DMS153 (cell line): ENCODE results near the gene GABRB3.

Experiments used
- DNase-seq: peaks from one replicate; lab custom pipeline; 2025; lab: John Stamatoyannopoulos, UW

The GABRB3 gene

DNA sequence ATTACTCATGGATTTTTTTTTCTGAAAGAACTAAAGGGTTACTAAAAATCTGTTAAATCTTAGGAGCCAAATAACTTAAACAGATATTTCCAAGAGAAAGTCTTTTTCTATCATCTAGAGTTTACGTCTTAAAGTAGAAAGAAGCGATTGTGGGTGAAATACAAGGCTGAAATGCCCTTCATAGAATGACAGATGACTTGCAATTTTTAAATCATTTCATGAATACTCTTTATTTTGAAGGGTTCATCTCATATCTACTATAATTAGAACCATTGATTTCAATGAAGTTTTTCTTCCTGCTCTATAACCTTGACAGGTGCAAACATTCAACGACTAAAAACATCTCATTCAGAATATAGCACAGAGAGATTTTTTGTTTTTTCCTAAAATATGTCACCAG, 217.0 kb downstream of the GABRB3 start:
- no peak for DNase-seq

- no peak for DNase-seq
Measured at GRCh38 chr15:26551473-26551872, 221.4 kb downstream of the GABRB3 start.

DNA sequence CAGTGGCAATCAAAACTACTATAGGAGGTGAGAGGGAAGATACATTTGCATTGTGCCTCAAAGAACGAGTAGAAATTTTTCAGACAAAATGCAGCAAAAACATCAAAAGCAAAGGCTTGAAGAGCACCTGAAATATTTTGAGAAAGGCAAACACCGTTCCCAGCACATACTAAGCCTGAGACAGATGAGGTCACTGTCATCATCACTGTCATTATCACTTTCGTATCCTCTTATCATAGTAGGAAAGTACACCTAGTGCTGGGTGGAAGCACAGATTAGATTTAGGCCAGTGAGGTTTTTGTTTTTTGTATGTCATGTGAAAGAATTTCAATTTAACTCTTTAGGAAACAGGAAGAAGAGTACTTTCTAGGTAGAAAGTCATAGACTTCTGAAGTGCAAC, 222.0 kb downstream of the GABRB3 start:
- no peak for DNase-seq

GRCh38 chr15:26537663-26538062, 235.2 kb downstream of the GABRB3 start:
- no peak for DNase-seq

- no peak for DNase-seq
Measured at GRCh38 chr15:26531489-26531888, 241.4 kb downstream of the GABRB3 start.

DNA sequence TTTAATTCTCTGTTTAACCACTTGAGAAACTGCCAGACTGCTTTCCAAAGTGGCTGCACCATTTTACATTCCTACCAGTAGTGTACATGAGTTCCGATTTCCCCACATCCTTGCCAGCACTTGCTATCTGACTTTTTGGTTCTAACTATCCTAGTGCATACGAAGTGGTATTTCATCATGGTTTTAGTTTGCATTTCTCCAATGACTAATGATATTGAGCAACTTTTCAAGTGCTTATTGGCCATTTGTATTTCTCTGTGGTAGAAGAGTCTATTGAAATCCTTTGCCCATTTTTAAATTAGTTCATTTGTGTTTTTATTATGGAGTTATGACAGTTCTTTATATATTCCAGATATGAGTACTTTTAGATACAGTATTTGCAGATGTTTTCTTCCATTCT, 247.8 kb downstream of the GABRB3 start:
- DNase-seq: no peak

GRCh38 chr15:26521691-26522198, 251.1 kb downstream of the GABRB3 start:
- DNase-seq: no peak

DNA sequence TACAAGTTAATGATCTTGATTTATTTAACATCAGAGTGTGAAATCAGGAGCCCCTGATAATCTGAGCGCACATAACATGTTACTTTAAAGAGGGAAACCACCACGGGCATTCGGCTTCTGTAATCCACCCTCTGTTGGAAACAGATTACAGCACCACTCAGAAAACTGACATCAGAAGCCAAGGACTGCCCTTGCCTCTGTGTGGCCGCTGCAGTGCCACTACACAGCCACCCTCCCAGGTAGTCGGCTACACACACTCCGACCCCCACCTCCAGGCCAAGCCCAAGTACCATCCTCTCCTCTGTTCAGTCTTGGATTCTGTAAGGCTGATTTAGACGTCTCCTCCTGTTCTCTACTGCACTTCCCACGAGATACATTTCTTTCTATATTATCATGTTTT, 251.7 kb downstream of the GABRB3 start:
- DNase-seq: no peak

DNA sequence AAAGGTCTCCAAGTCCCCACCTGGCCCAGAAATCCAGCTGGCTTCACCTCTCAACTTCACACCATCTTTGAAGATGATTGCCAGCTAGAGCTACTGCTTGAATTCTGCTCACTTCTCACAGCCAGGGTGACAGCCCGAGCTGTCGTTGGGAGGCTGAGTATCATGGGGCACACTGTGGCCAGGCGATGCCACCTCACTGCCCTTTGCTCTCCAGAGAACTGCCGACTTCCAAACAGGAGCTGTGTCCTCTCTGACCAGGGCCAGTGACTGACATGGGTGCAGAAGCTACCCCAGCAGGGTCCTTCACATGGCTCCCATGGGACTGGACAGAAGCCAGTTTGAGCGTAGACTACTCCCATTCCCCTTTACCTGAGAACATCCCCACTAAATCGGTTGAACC, 254.0 kb downstream of the GABRB3 start:
- no peak for DNase-seq

GRCh38 chr15:26516102-26516980, 256.5 kb downstream of the GABRB3 start:
- no peak for DNase-seq

DNA sequence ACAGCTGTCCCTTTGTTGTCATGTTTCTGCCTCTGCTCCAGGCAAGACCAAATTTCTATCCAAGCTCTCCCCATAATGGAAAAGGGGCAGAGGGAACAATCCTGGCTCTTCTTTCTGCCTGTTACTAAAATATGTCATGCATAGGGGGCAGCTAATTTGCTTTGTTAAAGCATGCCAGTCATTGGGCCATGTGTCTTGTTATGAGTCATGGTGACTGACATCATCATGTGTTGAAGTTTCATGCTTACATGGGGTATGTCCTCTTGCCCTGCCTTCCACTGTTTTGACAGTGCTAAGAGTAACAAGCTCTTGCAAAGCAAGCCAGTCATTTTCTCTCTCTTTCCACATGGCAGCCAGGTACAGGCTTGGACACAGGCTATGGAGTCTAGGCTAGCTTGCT, 268.9 kb downstream of the GABRB3 start:
- DNase-seq: no peak
